Sigmoid colon (tissue), 7 donors: ENCODE data around the gene TIMP1. TPM values are rescaled to one million over a fixed set of nuclear protein-coding genes. Genes with fewer than 3 reads are reported as not detected.

Source experiments
- DNase-seq: peaks from one replicate; pipeline ENCODE4 v3.0.0-alpha.2; 2019
- H3K27ac ChIP-seq, 4 donors: fragments of 200-600 bp; sonication (generic); one replicate each; pipeline ENCODE4 v1.5.1; 2016 to 2019; ENCODE audit warnings: mild to moderate bottlenecking in 1 of 4
- H3K27me3 ChIP-seq, 3 donors: fragments of 200-600 bp; sonication (generic); one replicate each; pipeline ENCODE4 v1.5.1; 2019; ENCODE audit warnings: mild to moderate bottlenecking in 1 of 3
- H3K36me3 ChIP-seq, 4 donors: fragments of 200-600 bp; sonication (generic); one replicate each; pipeline ENCODE4 v1.5.1; 2016 to 2019
- H3K4me1 ChIP-seq, 4 donors: fragments of 200-600 bp; sonication (generic); one replicate each; pipeline ENCODE4 v1.5.1; 2017 to 2019
- H3K4me3 ChIP-seq, 4 donors: fragments of 200-600 bp; sonication (generic); one replicate each; pipeline ENCODE4 v1.5.1; 2017 to 2019; ENCODE audit warnings: mild to moderate bottlenecking in 2 of 4, moderate library complexity in 1 of 4
- H3K9me3 ChIP-seq, 4 donors: fragments of 200-600 bp in 3 of 4; sonication (generic) in 3 of 4; one replicate each; pipeline versions ENCODE4 v1.5.1 to v1.6.1; 2013 to 2019
- EP300 ChIP-seq, 4 donors: sonication (generic); formaldehyde crosslinking; IDR thresholded peaks; one replicate each; pipeline ENCODE4 v1.6.1; 2017; ENCODE audit warnings: antibody characterized with exemption in 4 of 4
- POLR2A ChIP-seq, 2 donors: fragments of 450-650 bp; IDR thresholded peaks; one replicate each; pipeline ENCODE4 v1.6.1; 2016; ENCODE audit warnings: antibody characterized with exemption in 2 of 2, mild to moderate bottlenecking in 2 of 2, moderate library complexity in 2 of 2
- POLR2AphosphoS5 ChIP-seq, 4 donors: sonication (generic); formaldehyde crosslinking; IDR thresholded peaks; one replicate each; pipeline ENCODE4 v1.6.1; 2017; ENCODE audit warnings: antibody characterized with exemption in 4 of 4
- WGBS, 2 donors: extraction: QIAGEN DNeasy Blood & Tissue Kit; methylation state at CpG; one replicate each; pipeline ENCODE4 v1.1.7; 2013; 5-methylcytosine and 5-hydroxymethylcytosine counted together
- intact Hi-C: fragments of 100-400 bp; cut with DNase I; formaldehyde crosslinking; loops from one replicate; pipeline ENCODE4 v1.15.1; 2023
- polyA plus RNA-seq, 3 donors: library from polyadenylated mRNA; stranded (reverse); fragments of 200-250 nt; gene quantifications; one replicate each; pipeline ENCODE4 v1.2.3, GENCODE V29; 2013
- total RNA-seq, 4 donors: library from RNA; depleted of rRNA; stranded (reverse); fragments of >200 nt; gene quantifications; one replicate each; pipeline ENCODE4 v1.1.0, GENCODE V29; 2016
- TF ChIP-seq, protein P1 (sequence below), 4 experiments: fragments of 450-650 bp in 3 of 4; fragments of 200-600 bp in 1 of 4; IDR thresholded peaks; one replicate each; pipeline ENCODE4 v1.5.1; 2016 to 2019; ENCODE audit warnings: antibody characterized with exemption in 4 of 4, mild to moderate bottlenecking in 3 of 4, moderate library complexity in 2 of 4
- donor health status: healthy with polysubstance abuse.
- donor health status: Bipolar disorder and iron deficiency.
- donor health status: healthy.

TIMP1 gene
- total and polyA plus RNA-seq, 7 donors = 40.2 to 164 (median 115) TPM

DNA sequence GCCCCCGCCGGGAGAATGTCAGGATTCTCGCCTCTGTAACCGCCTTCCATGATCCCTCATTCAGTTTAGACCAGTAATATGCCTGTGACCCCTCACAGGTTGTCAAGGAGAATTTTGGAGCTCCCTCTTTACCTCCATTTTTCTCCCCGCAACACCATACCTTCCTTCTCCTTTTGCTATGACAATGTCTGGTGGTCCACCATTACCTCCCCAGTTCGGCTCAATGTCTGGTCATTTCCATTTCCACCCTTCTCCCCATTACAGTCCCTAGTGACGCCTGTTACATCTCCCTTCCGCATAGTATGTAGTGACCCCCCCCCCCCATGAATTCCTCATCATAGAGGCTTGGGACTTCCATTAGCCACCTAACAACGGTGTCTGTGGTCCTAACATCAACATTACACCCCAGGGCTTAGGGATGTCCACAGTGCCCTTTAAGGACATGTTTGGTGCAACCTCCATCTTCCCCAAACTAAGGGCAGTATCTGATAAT lies 20.5 kb upstream of the TIMP1 start:
- TF ChIP-seq, protein P1, sequence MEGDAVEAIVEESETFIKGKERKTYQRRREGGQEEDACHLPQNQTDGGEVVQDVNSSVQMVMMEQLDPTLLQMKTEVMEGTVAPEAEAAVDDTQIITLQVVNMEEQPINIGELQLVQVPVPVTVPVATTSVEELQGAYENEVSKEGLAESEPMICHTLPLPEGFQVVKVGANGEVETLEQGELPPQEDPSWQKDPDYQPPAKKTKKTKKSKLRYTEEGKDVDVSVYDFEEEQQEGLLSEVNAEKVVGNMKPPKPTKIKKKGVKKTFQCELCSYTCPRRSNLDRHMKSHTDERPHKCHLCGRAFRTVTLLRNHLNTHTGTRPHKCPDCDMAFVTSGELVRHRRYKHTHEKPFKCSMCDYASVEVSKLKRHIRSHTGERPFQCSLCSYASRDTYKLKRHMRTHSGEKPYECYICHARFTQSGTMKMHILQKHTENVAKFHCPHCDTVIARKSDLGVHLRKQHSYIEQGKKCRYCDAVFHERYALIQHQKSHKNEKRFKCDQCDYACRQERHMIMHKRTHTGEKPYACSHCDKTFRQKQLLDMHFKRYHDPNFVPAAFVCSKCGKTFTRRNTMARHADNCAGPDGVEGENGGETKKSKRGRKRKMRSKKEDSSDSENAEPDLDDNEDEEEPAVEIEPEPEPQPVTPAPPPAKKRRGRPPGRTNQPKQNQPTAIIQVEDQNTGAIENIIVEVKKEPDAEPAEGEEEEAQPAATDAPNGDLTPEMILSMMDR (IDR thresholded peaks at IDR 0.05) = no peak
- TF ChIP-seq EP300 (IDR thresholded peaks at IDR 0.05) (no peak), POLR2A (IDR thresholded peaks at IDR 0.05) (no peak), POLR2AphosphoS5 (IDR thresholded peaks at IDR 0.05) (no peak)
- 1 to 6% methylated on average over 9 of the region's 9 CpGs for WGBS, 2 donors
- peak overlapping the region; percentile 89 to 95 (median 92) for H3K27ac ChIP-seq
- no peak for DNase-seq
- H3K4me1 ChIP-seq = peaks cover 0 to 14% (median 11%) of the 10 kb centered on the region in 4 donors
- H3K4me3 ChIP-seq = peak overlapping the region; percentile 61 to 74 (median 61)
- intact Hi-C loops = loop anchor here (2.0 to 5.0 kb wide), 2 partner anchors 59 to 86 kb away; no protein-coding TSS in a partner anchor
- H3K36me3 ChIP-seq = peaks cover 0 to 29% (median 5%) of the 10 kb centered on the region in 4 donors
- H3K9me3 ChIP-seq = no peaks in the 10 kb centered on the region
- H3K27me3 ChIP-seq = peaks cover 0 to 3% (median 0%) of the 10 kb centered on the region in 3 donors

DNA sequence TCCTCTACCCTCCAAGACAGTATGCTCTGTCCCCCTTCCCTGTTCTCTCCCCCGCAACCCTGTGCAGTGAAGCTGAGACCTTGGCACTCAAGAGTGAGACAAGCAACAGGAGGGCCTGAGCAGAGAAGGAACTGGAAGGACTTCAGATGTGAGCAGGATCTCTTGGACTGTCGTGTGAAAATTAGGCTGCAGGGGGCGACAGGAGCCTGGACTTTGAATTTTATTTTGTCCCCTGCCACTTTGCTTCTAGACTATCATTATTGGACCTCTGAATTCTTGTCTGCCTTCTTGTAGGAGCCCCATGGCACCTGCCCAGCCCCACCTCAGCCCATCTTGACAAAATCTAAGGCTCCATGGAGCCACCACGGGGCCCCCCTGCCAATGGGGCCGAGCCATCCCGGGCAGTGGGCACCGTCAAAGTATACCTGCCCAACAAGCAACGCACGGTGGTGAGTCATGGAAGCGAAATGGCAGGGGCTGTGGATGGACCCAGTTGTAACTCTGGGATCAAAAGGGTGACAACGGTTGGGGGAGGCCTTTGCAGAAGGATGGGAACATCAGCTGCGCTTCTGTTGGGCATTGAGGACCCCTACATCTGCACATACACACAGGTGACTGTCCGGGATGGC lies 19.5 kb upstream of the TIMP1 start:
- Histone ChIP-seq H3K27me3 (peaks cover 0 to 3% (median 0%) of the 10 kb centered on the region in 3 donors), H3K27ac (no peak overlapping the region), H3K4me1 (peaks cover 0 to 12% (median 11%) of the 10 kb centered on the region in 4 donors), H3K9me3 (no peaks in the 10 kb centered on the region), H3K4me3 (no peak overlapping the region), H3K36me3 (peaks cover 0 to 39% (median 13%) of the 10 kb centered on the region in 4 donors)
- 75 to 84% methylated on average over 13 of the region's 13 CpGs for WGBS, 2 donors
- TF ChIP-seq, protein P1 (IDR thresholded peaks at IDR 0.05) = peak in 1 of 4 experiments; percentile 7
- TF ChIP-seq EP300 (IDR thresholded peaks at IDR 0.05) = no peak
- intact Hi-C loops = loop anchor here (5.0 kb wide), 1 partner anchor 85 kb away; no protein-coding TSS in a partner anchor
- DNase-seq = no peak

DNA sequence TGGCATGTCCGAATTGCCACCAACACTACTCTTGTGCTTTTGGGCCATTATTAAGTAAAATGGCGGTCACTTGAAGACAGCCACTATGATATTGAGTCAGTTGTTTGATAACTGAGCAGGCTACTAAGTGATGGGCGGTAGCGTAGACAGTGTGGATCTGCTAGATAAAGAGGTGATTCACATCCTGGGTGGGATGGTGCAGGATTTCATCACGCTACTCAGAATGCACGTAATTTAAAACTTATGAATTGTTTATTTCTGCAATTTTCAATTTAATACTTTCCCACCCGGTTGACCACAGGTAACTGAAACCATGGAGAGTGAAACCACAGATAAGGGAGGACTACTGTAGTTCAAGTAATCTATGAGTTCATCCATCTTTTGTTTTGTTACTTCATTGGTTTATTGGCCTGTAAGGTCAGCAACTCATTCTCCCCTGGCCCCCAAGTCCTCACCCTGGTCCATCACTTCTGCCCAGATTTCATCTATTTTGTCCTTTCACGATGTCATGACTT lies 18.4 kb upstream of the TIMP1 start:
- no peaks in the 10 kb centered on the region for H3K9me3 ChIP-seq
- DNase-seq = no peak
- peaks cover 0 to 3% (median 0%) of the 10 kb centered on the region in 3 donors for H3K27me3 ChIP-seq
- H3K4me1 ChIP-seq = peaks cover 0 to 12% (median 11%) of the 10 kb centered on the region in 4 donors
- WGBS, 2 donors = 87 to 89% methylated on average over 8 of the region's 8 CpGs
- no peak overlapping the region for H3K27ac ChIP-seq
- intact Hi-C loops = loop anchor here (5.0 kb wide), 1 partner anchor 83 kb away; no protein-coding TSS in a partner anchor
- TF ChIP-seq EP300 (IDR thresholded peaks at IDR 0.05) = no peak
- no peak for TF ChIP-seq POLR2AphosphoS5 (IDR thresholded peaks at IDR 0.05)
- TF ChIP-seq, protein P1 (IDR thresholded peaks at IDR 0.05) = no peak
- TF ChIP-seq POLR2A (IDR thresholded peaks at IDR 0.05) = no peak
- H3K36me3 ChIP-seq = peaks cover 0 to 49% (median 18%) of the 10 kb centered on the region in 4 donors
- H3K4me3 ChIP-seq = no peak overlapping the region

DNA sequence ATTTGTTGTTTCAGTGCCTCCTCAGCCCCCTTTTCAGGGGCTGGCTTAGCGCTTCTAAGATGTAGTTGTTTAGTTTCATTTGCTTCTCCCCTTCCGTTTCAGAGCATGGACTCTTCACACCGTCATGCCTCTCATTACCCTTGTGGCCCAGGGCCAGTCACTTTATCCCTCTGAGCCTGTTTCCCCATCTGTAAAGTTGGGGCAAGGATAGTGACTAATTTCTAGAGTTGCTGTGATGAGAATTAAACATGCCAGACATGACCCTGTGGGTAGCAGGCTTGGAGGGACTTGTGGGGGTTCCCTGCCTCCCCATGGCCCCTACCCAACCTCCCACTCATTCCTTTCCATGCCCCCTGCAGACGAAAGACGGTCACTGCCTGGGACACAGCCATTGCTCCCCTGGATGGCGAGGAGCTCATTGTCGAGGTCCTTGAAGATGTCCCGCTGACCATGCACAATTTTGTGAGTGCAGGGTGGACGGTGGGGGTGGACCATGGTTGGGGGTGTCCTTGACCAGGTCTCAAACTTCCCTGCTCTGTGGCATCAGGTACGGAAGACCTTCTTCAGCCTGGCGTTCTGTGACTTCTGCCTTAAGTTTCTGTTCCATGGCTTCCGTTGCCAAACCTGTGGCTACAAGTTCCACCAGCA lies 17.7 kb upstream of the TIMP1 start:
- peaks cover 0 to 56% (median 22%) of the 10 kb centered on the region in 4 donors for H3K36me3 ChIP-seq
- TF ChIP-seq, protein P1 (IDR thresholded peaks at IDR 0.05) = no peak
- TF ChIP-seq POLR2AphosphoS5 (IDR thresholded peaks at IDR 0.05) = no peak
- TF ChIP-seq EP300 (IDR thresholded peaks at IDR 0.05) = no peak
- no peak for TF ChIP-seq POLR2A (IDR thresholded peaks at IDR 0.05)
- no peak for DNase-seq
- H3K4me1 ChIP-seq = peaks cover 0 to 12% (median 11%) of the 10 kb centered on the region in 4 donors
- H3K4me3 ChIP-seq = no peak overlapping the region
- WGBS, 2 donors = 86% methylated on average over 12 of the region's 12 CpGs
- H3K27me3 ChIP-seq = peaks cover 0 to 3% (median 0%) of the 10 kb centered on the region in 3 donors
- intact Hi-C loops = loop anchor here (5.0 kb wide), 1 partner anchor 83 kb away; no protein-coding TSS in a partner anchor
- H3K27ac ChIP-seq = no peak overlapping the region
- H3K9me3 ChIP-seq = no peaks in the 10 kb centered on the region
